GM12892 (cell line): Measurements from ENCODE around the gene ASTN2.
A peak's percentile ranks its signal among the peaks of the same experiment; 100 is the strongest.

Experiments used
- DNase-seq: peaks from one replicate; pipeline ENCODE4 v3.0.0; 2011; ENCODE audit not compliant: insufficient read length
- FAIRE-seq: peaks from 2 replicates; lab custom pipeline; 2011; peaks lifted over from hg19 to GRCh38; lab: Jason Lieb, UNC
- POLR2A ChIP-seq: IDR thresholded peaks from 2 replicates; pipeline ENCODE4 v1.6.1; 2011; ENCODE audit warnings: low read depth, low read length, control low read depth
- POLR2AphosphoS5 ChIP-seq: IDR thresholded peaks from 2 replicates; pipeline ENCODE4 v1.6.1; 2011; ENCODE audit warnings: low read depth, low read length, control low read depth
- TAF1 ChIP-seq: IDR thresholded peaks from 2 replicates; pipeline ENCODE4 v1.6.1; 2011; ENCODE audit warnings: low read depth, mild to moderate bottlenecking, control low read depth, low read length, borderline replicate concordance

ASTN2 gene

GRCh38 chr9:116765011-116765410 is 649.8 kb downstream of the ASTN2 start:
- TF ChIP-seq POLR2A: no peak
- FAIRE-seq: no peak
- no peak for DNase-seq

GRCh38 chr9:116763770-116764169 is 651.1 kb downstream of the ASTN2 start:
- FAIRE-seq: no peak
- TF ChIP-seq TAF1: no peak
- DNase-seq: no peak

- FAIRE-seq: peak; percentile 24
These were observed 654.2 kb downstream of the ASTN2 start for GRCh38 chr9:116760636-116761035.

GRCh38 chr9:116757030-116757429 is 657.8 kb downstream of the ASTN2 start:
- no peak for FAIRE-seq
- no peak for DNase-seq
- TF ChIP-seq POLR2A (no peak), TAF1 (no peak), POLR2AphosphoS5 (no peak)

More at GRCh38 chr9:116760636-116761035, 654.2 kb downstream of the ASTN2 start:
- no peak for DNase-seq
- no peak for TF ChIP-seq POLR2AphosphoS5
- no peak for TF ChIP-seq POLR2A
- no peak for TF ChIP-seq TAF1

- TF ChIP-seq TAF1 (no peak), POLR2AphosphoS5 (no peak), POLR2A (no peak)
- no peak for FAIRE-seq
- no peak for DNase-seq
These were observed 661.5 kb downstream of the ASTN2 start for GRCh38 chr9:116753389-116753788.

GRCh38 chr9:116750510-116750909 is 664.3 kb downstream of the ASTN2 start:
- TF ChIP-seq TAF1 (no peak), POLR2A (no peak), POLR2AphosphoS5 (no peak)
- FAIRE-seq (no peak), DNase-seq (no peak)

GRCh38 chr9:116749772-116750171 is 665.1 kb downstream of the ASTN2 start:
- DNase-seq (no peak), FAIRE-seq (no peak)
- TF ChIP-seq POLR2A (no peak), TAF1 (no peak), POLR2AphosphoS5 (no peak)

- FAIRE-seq: no peak
- TF ChIP-seq TAF1 (no peak), POLR2AphosphoS5 (no peak), POLR2A (no peak)
- DNase-seq: no peak
These were observed 665.7 kb downstream of the ASTN2 start for GRCh38 chr9:116749176-116749575.

GRCh38 chr9:116741742-116742141 is 673.1 kb downstream of the ASTN2 start:
- no peak for DNase-seq
- TF ChIP-seq POLR2AphosphoS5 (no peak), POLR2A (no peak), TAF1 (no peak)
- no peak for FAIRE-seq

GRCh38 chr9:116741086-116741740 is 673.6 kb downstream of the ASTN2 start:
- FAIRE-seq: no peak
- no peak for DNase-seq
- no peak for TF ChIP-seq POLR2A
- TF ChIP-seq POLR2AphosphoS5: no peak
- TF ChIP-seq TAF1: no peak

- FAIRE-seq: peak; percentile 87
- DNase-seq: peak; percentile 65
- no peak for TF ChIP-seq POLR2A
- no peak for TF ChIP-seq POLR2AphosphoS5
- TF ChIP-seq TAF1: no peak
These were observed 677.7 kb downstream of the ASTN2 start for GRCh38 chr9:116737152-116737546.

- no peak for FAIRE-seq
- no peak for DNase-seq
- TF ChIP-seq POLR2AphosphoS5: no peak
- TF ChIP-seq TAF1: no peak
- TF ChIP-seq POLR2A: no peak
These were observed 678.3 kb downstream of the ASTN2 start for GRCh38 chr9:116736399-116737151.
